Testis (tissue), 3 donors: ENCODE results near the gene MAN1C1. TPM values are rescaled to one million over a fixed set of nuclear protein-coding genes. Genes with fewer than 3 reads are reported as not detected.

ENCODE experiments used
- DNase-seq: peaks from one replicate; pipeline ENCODE4 v3.0.0-alpha.2; 2019
- H3K27ac ChIP-seq, 2 donors: fragments of 200-600 bp; sonication (generic); one replicate each; pipeline ENCODE4 v1.5.1; 2019
- H3K27me3 ChIP-seq: fragments of 200-600 bp; sonication (generic); one replicate; pipeline ENCODE4 v1.5.1; 2019
- H3K36me3 ChIP-seq: fragments of 200-600 bp; sonication (generic); one replicate; pipeline ENCODE4 v1.5.1; 2017; ENCODE audit warnings: low read depth; ENCODE audit errors: missing control alignments
- H3K4me1 ChIP-seq: fragments of 200-600 bp; sonication (generic); one replicate; pipeline ENCODE4 v1.5.1; 2019
- H3K4me3 ChIP-seq, 2 donors: fragments of 200-600 bp; sonication (generic); one replicate each; pipeline ENCODE4 v1.5.1; 2017 to 2019
- H3K9me3 ChIP-seq: fragments of 200-600 bp; sonication (generic); one replicate; pipeline ENCODE4 v1.5.1; 2017
- POLR2A ChIP-seq: fragments of 450-650 bp; IDR thresholded peaks from one replicate; pipeline ENCODE4 v1.6.1; 2017; ENCODE audit warnings: antibody characterized with exemption, mild to moderate bottlenecking, moderate library complexity
- WGBS, 2 donors: methylation state at CpG; one replicate each; pipeline ENCODE4 v1.1.5; 2018; 5-methylcytosine and 5-hydroxymethylcytosine counted together
- intact Hi-C: fragments of 100-400 bp; cut with DNase I; formaldehyde crosslinking; loops from one replicate; pipeline ENCODE4 v1.15.1; 2023; ENCODE audit warnings: low total_unique reads
- polyA plus RNA-seq: library from polyadenylated mRNA; stranded (reverse); fragments of 350-450 nt; fragmentation: Illumina TruSeq; extraction: RNeasy Lipid Tissue Mini Kit (QIAGEN cat#74804); gene quantifications from one replicate; pipeline ENCODE4 v1.2.3, GENCODE V29; 2014; ENCODE audit warnings: low read depth, low replicate concordance; ENCODE audit not compliant: insufficient read depth
- total RNA-seq, 2 donors: library from RNA; depleted of rRNA; stranded (reverse); fragments of >200 nt; gene quantifications; one replicate each; pipeline ENCODE4 v1.2.3, GENCODE V29; 2016
- TF ChIP-seq, protein P1 (sequence below), 3 experiments: fragments of 450-650 bp in 2 of 3; fragments of 200-600 bp in 1 of 3; sonication (generic) in 1 of 3; IDR thresholded peaks; one replicate each; pipeline ENCODE4 v1.5.1; 2016 to 2019; ENCODE audit warnings: antibody characterized with exemption in 3 of 3, mild to moderate bottlenecking in 2 of 3, moderate library complexity in 1 of 3

The MAN1C1 gene
- total and polyA plus RNA-seq, 3 donors from 2014 or later: 12.8 to 21.1 (median 14.8) TPM

DNA sequence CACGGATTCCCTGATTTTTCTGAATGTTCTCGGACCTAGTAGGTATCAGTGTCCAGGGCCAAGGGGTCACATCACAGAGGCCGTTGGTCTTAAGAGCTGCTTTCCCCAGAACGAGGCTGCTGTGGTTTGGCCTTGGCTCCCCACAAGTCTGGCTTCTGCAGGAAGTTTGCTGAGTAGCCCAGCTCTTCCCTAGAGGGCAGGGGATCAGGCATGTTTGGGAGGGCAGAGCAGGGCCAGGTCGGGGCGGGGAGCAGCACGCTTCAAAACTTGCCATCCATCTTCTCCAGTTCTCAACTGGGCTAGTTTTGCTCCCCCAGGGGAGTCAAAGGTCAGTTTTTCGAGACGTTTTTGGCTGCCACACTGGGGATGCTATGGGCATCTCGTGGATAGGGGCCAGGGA, 37.0 kb downstream of the MAN1C1 start:
- Histone ChIP-seq H3K36me3 (no peaks in the 10 kb centered on the region), H3K9me3 (no peaks in the 10 kb centered on the region), H3K4me3 (no peak overlapping the region), H3K4me1 (peaks cover 7% of the 10 kb centered on the region), H3K27me3 (no peaks in the 10 kb centered on the region), H3K27ac (no peak overlapping the region)
- intact Hi-C loops: no loop called here
- TF ChIP-seq, protein P1, sequence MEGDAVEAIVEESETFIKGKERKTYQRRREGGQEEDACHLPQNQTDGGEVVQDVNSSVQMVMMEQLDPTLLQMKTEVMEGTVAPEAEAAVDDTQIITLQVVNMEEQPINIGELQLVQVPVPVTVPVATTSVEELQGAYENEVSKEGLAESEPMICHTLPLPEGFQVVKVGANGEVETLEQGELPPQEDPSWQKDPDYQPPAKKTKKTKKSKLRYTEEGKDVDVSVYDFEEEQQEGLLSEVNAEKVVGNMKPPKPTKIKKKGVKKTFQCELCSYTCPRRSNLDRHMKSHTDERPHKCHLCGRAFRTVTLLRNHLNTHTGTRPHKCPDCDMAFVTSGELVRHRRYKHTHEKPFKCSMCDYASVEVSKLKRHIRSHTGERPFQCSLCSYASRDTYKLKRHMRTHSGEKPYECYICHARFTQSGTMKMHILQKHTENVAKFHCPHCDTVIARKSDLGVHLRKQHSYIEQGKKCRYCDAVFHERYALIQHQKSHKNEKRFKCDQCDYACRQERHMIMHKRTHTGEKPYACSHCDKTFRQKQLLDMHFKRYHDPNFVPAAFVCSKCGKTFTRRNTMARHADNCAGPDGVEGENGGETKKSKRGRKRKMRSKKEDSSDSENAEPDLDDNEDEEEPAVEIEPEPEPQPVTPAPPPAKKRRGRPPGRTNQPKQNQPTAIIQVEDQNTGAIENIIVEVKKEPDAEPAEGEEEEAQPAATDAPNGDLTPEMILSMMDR (IDR thresholded peaks at IDR 0.05): no peak
- no peak for TF ChIP-seq POLR2A
- WGBS, 2 donors: 64 to 67% methylated on average over 10 of the region's 10 CpGs
- peak; percentile 18 for DNase-seq

DNA sequence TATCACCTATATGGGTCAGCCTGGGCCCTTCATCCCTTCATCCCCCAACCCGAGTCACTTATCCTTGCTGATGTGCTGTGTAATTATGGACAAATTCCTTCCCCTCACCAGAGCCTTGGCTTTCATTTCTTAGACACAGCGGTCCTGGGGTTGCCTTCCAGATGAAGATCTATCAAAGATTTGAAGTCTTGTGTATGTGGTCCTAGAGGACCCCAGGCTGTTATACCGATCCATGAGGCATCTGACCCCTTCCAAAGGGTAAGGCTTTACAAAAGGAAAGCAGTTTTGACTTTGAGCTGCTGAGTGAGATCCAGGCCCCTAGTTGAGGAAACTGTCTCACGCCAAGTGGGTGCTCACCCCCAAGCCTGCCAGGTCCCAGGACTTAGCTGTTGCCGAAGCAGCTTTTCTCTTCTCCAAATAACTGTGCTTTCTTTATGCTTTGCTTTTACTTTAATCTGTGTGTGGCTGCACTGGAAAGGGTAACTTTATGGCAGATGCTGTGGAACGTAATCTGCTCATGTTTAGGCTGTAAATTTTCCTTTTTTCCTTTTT, 37.6 kb downstream of the MAN1C1 start:
- Histone ChIP-seq H3K27me3 (no peaks in the 10 kb centered on the region), H3K9me3 (no peaks in the 10 kb centered on the region), H3K4me3 (no peak overlapping the region), H3K27ac (no peak overlapping the region), H3K4me1 (peaks cover 11% of the 10 kb centered on the region), H3K36me3 (no peaks in the 10 kb centered on the region)
- TF ChIP-seq POLR2A: no peak
- TF ChIP-seq, protein P1 (IDR thresholded peaks at IDR 0.05): no peak
- peak; percentile 7 for DNase-seq
- WGBS, 2 donors: 89 to 92% methylated on average over 6 of the region's 6 CpGs
- intact Hi-C loops: no loop called here

DNA sequence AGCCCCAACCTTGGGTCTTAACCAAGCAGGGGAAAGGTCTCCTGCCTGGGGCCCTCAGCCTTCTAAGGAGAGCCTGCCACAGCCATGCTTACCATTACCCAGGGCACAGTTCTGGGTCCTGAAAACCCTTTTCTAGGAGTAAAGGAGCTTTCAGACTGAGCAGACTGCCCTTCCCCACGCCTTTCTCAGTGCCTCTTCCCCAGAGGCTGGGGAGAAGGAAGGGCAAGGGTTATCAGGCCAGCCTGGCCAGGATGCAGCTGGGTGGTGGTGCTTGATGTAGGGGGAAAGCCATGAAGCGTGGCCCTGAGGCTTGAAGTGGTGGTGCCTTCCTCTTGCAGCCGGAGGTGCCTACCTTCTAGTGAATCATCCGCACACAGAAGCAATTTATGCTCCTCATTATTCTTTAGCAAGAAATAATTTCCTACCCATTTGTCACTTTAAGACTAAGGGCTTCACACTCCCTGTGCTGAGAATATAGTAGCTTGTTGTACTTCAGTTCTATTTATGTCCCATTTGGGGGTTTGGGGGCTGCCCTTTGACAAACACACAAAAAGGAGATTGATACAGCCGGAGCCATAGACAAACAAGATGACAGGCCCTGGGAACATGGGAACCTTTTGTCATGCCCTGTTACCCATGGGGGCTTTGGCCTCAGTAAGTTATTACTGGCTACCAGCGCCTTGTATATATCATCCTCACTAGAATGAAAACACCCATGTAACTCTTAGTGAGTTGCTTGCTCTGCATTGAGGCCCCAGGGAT, 40.7 kb downstream of the MAN1C1 start:
- Histone ChIP-seq H3K36me3 (no peaks in the 10 kb centered on the region), H3K4me3 (no peak overlapping the region), H3K9me3 (no peaks in the 10 kb centered on the region), H3K27ac (no peak overlapping the region), H3K4me1 (peaks cover 11% of the 10 kb centered on the region), H3K27me3 (no peaks in the 10 kb centered on the region)
- TF ChIP-seq, protein P1 (IDR thresholded peaks at IDR 0.05): no peak
- no peak for TF ChIP-seq POLR2A
- DNase-seq: peak; percentile 9
- 80% methylated on average over 5 to 6 of the region's 6 CpGs for WGBS, 2 donors
- intact Hi-C loops: no loop called here

DNA sequence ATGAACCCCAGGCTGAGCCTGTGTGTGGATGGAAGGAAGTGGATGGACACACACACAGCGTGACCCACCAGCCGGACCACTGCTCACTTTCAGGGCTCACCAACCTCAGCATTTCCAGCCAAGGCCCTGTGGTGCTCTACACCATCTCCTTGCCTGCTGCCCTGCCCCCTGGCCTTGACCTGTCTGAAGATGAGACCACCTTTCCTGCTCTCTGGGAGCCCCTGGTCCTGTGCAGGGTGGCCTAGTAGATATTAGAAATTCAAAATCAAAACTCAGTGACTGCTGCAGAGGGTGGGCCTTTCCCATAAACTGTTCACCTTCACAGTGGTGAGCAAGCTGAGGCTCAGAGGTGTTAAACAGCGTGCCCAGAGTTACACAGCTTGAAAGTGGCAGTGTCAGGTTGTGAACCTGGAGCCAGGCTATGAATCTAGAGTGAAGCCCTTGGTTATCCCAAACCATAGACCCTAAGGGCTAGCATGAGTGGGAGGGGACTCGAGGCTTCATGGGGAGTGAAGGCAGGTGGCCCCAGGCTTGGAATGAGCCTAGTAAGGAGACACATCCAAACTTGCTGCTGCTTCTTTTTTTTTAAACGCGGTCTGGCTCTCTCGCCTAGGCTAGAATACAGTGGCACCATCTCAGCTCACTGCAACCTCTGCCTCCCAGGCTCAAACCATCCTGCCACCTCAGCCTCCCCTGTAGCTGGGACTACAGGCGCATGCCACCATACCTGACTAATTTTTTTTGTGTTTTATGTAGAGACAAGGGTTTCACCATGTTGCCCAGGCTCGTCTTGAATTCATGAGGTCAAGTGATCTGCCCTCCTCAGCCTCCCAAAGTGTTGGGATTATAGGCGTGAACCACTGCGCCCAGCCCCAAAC, 41.5 kb downstream of the MAN1C1 start:
- intact Hi-C loops: no loop called here
- Histone ChIP-seq H3K27ac (no peak overlapping the region), H3K27me3 (no peaks in the 10 kb centered on the region), H3K4me3 (no peak overlapping the region), H3K9me3 (no peaks in the 10 kb centered on the region), H3K4me1 (peaks cover 11% of the 10 kb centered on the region), H3K36me3 (no peaks in the 10 kb centered on the region)
- no peak for DNase-seq
- WGBS, 2 donors: 86 to 90% methylated on average over 11 of the region's 11 CpGs
- TF ChIP-seq, protein P1 (IDR thresholded peaks at IDR 0.05): no peak
- no peak for TF ChIP-seq POLR2A
